HG03097 (cell line): ENCODE results near the gene TNRC6A.

Experiments
- ATAC-seq: cut with Tn5 transposase; IDR thresholded peaks from one replicate; pipeline ENCODE4 v1.9.1; 2021; ENCODE audit not compliant: unreplicated experiment, low FRiP score

The TNRC6A gene

GRCh38 chr16:24861461-24861860, 132.0 kb downstream of the TNRC6A start:
- no peak for ATAC-seq

DNA sequence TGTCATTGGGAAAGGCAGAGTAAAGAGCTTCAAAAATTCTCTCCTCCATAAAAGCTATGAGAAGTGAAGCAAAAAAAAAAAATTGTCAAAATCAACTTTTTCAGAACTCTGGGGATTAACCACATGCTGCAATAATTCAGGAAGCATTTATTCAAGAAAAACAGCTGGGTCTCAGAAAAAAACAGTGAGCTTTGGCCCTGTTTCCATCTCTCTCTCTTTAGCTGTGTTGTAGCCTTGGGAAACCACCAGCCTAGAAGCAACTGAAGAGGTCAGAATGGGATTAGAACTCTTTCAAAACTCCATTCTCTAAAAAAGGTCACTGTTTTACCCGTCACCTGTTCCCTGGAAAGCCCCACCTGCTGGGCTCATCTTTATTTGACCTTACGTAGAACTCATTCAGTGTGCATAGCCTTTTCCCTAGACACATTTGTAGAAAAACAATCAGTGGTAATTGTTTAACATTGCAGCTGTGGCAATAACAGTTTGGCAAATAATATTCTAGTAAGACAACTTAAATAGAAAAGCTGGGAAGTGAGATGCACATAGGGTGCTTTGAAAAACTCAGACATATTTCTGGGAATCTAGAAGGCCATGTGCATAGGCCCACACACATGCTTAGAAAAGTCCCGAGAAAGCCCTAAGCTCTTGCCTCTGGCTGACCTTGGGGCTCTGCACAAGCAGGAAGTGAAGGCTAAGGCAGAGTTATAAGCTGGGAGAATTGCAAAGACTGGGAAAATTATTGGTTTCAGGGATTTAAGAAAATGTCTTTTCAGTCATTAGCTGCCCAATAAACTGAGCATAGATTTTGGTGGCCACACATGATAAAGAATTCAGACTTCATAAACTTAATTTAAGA, 134.4 kb downstream of the TNRC6A start:
- no peak for ATAC-seq

DNA sequence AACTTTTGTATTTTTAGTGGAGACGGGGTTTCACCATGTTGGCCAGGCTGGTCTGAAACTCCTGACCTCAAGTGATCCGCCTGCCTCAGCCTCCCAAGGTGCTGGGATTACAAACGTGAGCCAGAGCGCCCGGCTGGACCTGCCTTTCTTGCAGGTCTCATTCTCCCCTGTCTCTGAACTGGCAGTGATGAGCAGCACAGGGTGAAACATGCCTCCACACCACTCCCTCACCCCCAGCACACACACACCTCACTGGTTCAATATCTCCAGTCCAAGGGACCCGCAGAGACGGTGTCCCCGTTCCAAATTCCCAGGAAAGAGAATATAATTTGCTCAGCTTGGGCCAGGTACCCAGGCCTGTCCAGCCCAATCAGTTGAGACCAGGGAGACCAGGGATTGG, 139.6 kb downstream of the TNRC6A start:
- no peak for ATAC-seq

DNA sequence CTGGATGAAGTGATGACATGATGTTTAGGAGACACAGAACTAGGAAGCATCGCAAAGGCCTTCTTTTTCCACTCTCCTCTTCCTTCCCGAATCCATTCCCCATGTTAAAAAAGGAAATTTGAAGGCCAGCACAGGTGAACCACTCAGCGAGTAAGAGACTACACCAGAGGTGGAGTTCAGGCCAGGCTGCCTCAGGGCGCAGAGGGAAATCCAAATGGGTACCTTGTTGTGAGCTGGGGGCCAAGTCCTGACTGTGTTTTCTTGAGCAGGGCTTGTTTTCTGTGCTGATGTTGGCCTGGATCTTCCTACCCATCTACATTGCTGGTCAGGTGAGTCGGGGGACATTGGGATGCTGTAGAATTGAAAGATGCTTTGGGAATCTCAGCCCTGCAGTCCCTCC, 142.4 kb downstream of the TNRC6A start:
- ATAC-seq, result no peak

- ATAC-seq, result no peak
Measured at GRCh38 chr16:24873028-24873427, 143.6 kb downstream of the TNRC6A start.

DNA sequence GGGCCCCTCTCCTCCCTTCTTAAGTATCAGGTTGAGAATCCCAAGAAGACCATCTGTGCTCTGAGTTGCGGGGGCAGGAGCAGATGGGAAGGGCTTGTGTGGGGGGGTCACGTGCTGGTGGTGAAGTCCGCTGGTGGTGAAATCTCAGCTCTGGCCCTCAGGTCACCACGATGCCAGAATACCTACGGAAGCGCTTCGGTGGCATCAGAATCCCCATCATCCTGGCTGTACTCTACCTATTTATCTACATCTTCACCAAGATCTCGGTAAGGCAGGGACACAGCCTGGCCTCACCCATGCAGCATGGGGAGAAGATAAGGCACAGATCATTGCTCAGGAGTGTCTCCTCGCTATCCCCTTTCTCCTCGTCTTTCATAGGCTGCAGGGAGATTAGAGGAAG, 146.0 kb downstream of the TNRC6A start:
- no peak for ATAC-seq
